ENCODE results near the gene FBXO24.
A peak's percentile ranks its signal among the peaks of the same experiment; 100 is the strongest.

- TF ChIP-seq, protein P1, sequence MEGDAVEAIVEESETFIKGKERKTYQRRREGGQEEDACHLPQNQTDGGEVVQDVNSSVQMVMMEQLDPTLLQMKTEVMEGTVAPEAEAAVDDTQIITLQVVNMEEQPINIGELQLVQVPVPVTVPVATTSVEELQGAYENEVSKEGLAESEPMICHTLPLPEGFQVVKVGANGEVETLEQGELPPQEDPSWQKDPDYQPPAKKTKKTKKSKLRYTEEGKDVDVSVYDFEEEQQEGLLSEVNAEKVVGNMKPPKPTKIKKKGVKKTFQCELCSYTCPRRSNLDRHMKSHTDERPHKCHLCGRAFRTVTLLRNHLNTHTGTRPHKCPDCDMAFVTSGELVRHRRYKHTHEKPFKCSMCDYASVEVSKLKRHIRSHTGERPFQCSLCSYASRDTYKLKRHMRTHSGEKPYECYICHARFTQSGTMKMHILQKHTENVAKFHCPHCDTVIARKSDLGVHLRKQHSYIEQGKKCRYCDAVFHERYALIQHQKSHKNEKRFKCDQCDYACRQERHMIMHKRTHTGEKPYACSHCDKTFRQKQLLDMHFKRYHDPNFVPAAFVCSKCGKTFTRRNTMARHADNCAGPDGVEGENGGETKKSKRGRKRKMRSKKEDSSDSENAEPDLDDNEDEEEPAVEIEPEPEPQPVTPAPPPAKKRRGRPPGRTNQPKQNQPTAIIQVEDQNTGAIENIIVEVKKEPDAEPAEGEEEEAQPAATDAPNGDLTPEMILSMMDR (IDR thresholded peaks at IDR 0.05 in 8 of 11, conservative IDR thresholded peaks at IDR 0.05 in 3 of 11), result no peak
- no peak for TF ChIP-seq POLR2A (IDR thresholded peaks at IDR 0.05)
- peak in 2 of 3 donors; percentile 2 to 49 for TF ChIP-seq POLR2AphosphoS5 (IDR thresholded peaks at IDR 0.05)
Observed at GRCh38 chr7:100572949-100573675, 13.0 kb upstream of the FBXO24 start.
